SK-N-SH (cell line): Measurements from ENCODE around the gene KCNJ4.

Experiments used
- CHD2 ChIP-seq: fragments of 150-350 bp; IDR thresholded peaks from 2 replicates; pipeline ENCODE4 v1.6.1; 2018; ENCODE audit warnings: low read length; ENCODE audit not compliant: partially characterized antibody
- EP300 ChIP-seq, 2 experiments: IDR thresholded peaks; 2 replicates each; pipeline versions ENCODE4 v1.4.0 to v1.6.1; 2012; ENCODE audit warnings: borderline replicate concordance in 1 of 2, low read depth in 1 of 2, low read length in 1 of 2
- FOXJ3 ChIP-seq: sonication (generic); formaldehyde crosslinking; IDR thresholded peaks from 2 replicates; pipeline ENCODE4 v1.5.1; 2020; ENCODE audit warnings: mild to moderate bottlenecking, missing genetic modification reagents
- GABPA ChIP-seq: IDR thresholded peaks from 2 replicates; pipeline ENCODE4 v1.4.0; 2012; ENCODE audit warnings: low read depth, mild to moderate bottlenecking
- GATA2 ChIP-seq: sonication (generic); formaldehyde crosslinking; IDR thresholded peaks from 2 replicates; pipeline ENCODE4 v1.5.0; 2020; ENCODE audit warnings: mild to moderate bottlenecking, missing genetic modification reagents
- POLR2AphosphoS5 ChIP-seq: IDR thresholded peaks from 2 replicates; pipeline ENCODE4 v1.6.1; 2012; ENCODE audit warnings: low read depth, low read length
- RFX5 ChIP-seq: IDR thresholded peaks from 2 replicates; pipeline ENCODE4 v1.6.1; 2012; ENCODE audit warnings: mild to moderate bottlenecking, improper control_type of control experiment, low read length
- RXRA ChIP-seq: IDR thresholded peaks from 2 replicates; pipeline ENCODE4 v1.4.0; 2012; ENCODE audit warnings: low read depth, mild to moderate bottlenecking, borderline replicate concordance
- TCF12 ChIP-seq: IDR thresholded peaks from 2 replicates; pipeline ENCODE4 v1.4.0; 2012
- YY1 ChIP-seq: IDR thresholded peaks from 2 replicates; pipeline ENCODE4 v1.4.0; 2012; ENCODE audit warnings: low read depth, mild to moderate bottlenecking
- TF ChIP-seq, protein P1 (sequence below): fragments of 200-600 bp; sonication (generic); IDR thresholded peaks from 2 replicates; pipeline ENCODE4 v1.6.1; 2017; ENCODE audit warnings: antibody characterized with exemption, mild to moderate bottlenecking, moderate library complexity
- TF ChIP-seq, protein P2 (sequence below): IDR thresholded peaks from 2 replicates; pipeline ENCODE4 v1.6.1; 2012; ENCODE audit warnings: mild to moderate bottlenecking, low read depth, low read length, moderate library complexity
- TF ChIP-seq, protein P3 (sequence below): IDR thresholded peaks from 2 replicates; pipeline ENCODE4 v1.4.0; 2012; ENCODE audit warnings: low read depth

DNA sequence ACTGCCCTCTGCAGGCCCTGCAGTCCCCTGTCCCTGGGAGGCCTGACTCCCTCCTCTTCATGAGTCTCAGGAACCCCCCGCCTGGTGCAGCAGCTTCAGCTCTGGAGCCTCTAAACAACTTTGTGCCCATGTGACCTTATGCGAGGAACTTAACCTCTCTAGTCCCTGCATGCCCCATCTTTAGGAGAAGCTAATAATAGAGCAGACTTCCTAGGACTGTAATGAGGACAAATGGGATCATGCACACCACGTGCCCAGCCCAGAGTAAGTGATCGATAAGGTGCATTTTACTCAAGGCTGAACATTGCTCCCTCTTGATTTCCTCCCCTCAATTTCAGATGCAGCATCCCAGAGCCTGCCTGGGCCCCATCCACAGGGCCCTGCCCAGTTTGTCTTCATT lies 19.0 kb downstream of the KCNJ4 start:
- TF ChIP-seq, protein P1, sequence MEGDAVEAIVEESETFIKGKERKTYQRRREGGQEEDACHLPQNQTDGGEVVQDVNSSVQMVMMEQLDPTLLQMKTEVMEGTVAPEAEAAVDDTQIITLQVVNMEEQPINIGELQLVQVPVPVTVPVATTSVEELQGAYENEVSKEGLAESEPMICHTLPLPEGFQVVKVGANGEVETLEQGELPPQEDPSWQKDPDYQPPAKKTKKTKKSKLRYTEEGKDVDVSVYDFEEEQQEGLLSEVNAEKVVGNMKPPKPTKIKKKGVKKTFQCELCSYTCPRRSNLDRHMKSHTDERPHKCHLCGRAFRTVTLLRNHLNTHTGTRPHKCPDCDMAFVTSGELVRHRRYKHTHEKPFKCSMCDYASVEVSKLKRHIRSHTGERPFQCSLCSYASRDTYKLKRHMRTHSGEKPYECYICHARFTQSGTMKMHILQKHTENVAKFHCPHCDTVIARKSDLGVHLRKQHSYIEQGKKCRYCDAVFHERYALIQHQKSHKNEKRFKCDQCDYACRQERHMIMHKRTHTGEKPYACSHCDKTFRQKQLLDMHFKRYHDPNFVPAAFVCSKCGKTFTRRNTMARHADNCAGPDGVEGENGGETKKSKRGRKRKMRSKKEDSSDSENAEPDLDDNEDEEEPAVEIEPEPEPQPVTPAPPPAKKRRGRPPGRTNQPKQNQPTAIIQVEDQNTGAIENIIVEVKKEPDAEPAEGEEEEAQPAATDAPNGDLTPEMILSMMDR: no peak
- TF ChIP-seq POLR2AphosphoS5 (no peak), GABPA (no peak), GATA2 (CRISPR knock-in tag) (no peak), RFX5 (no peak), CHD2 (no peak), YY1 (no peak), TCF12 (no peak), EP300 (IDR thresholded peaks at IDR 0.05; ENCODE audit: borderline replicate concordance in 1 of 2, low read depth in 1 of 2, low read length in 1 of 2) (no peak), FOXJ3 (CRISPR knock-in tag) (no peak), RXRA (no peak)
- TF ChIP-seq, protein P2, sequence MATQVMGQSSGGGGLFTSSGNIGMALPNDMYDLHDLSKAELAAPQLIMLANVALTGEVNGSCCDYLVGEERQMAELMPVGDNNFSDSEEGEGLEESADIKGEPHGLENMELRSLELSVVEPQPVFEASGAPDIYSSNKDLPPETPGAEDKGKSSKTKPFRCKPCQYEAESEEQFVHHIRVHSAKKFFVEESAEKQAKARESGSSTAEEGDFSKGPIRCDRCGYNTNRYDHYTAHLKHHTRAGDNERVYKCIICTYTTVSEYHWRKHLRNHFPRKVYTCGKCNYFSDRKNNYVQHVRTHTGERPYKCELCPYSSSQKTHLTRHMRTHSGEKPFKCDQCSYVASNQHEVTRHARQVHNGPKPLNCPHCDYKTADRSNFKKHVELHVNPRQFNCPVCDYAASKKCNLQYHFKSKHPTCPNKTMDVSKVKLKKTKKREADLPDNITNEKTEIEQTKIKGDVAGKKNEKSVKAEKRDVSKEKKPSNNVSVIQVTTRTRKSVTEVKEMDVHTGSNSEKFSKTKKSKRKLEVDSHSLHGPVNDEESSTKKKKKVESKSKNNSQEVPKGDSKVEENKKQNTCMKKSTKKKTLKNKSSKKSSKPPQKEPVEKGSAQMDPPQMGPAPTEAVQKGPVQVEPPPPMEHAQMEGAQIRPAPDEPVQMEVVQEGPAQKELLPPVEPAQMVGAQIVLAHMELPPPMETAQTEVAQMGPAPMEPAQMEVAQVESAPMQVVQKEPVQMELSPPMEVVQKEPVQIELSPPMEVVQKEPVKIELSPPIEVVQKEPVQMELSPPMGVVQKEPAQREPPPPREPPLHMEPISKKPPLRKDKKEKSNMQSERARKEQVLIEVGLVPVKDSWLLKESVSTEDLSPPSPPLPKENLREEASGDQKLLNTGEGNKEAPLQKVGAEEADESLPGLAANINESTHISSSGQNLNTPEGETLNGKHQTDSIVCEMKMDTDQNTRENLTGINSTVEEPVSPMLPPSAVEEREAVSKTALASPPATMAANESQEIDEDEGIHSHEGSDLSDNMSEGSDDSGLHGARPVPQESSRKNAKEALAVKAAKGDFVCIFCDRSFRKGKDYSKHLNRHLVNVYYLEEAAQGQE: no peak
- TF ChIP-seq, protein P3, sequence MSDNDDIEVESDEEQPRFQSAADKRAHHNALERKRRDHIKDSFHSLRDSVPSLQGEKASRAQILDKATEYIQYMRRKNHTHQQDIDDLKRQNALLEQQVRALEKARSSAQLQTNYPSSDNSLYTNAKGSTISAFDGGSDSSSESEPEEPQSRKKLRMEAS: no peak
